Esophagus squamous epithelium (tissue), 5 donors: ENCODE results near the gene NMNAT3. TPM values are rescaled to one million over a fixed set of nuclear protein-coding genes. Genes with fewer than 3 reads are reported as not detected.
"Not testable (repeated sequence)": the region's sequence is repeated elsewhere in the genome, so short reads cannot be mapped to it uniquely, and the experiment has no call there.

Source experiments
- DNase-seq: peaks from one replicate; lab custom pipeline; 2025; lab: John Stamatoyannopoulos, UW
- H3K27ac ChIP-seq, 4 donors: fragments of 200-600 bp; sonication (generic); one replicate each; pipeline ENCODE4 v1.5.1; 2016 to 2019; ENCODE audit warnings: mild to moderate bottlenecking in 1 of 4
- H3K27me3 ChIP-seq, 4 donors: fragments of 200-600 bp; sonication (generic); 1 replicate in 3 of 4; 2 replicates in 1 of 4; pipeline versions ENCODE4 v1.5.1 to v1.6.0; 2017 to 2021; ENCODE audit warnings: antibody characterized with exemption in 1 of 4
- H3K36me3 ChIP-seq, 3 donors: fragments of 200-600 bp; sonication (generic); one replicate each; pipeline ENCODE4 v1.5.1; 2016 to 2019
- H3K4me1 ChIP-seq, 3 donors: fragments of 200-600 bp; sonication (generic); one replicate each; pipeline ENCODE4 v1.5.1; 2017 to 2019
- H3K4me3 ChIP-seq, 4 donors: fragments of 200-600 bp; sonication (generic); 1 replicate in 3 of 4; 2 replicates in 1 of 4; pipeline ENCODE4 v1.5.1; 2016 to 2019; ENCODE audit warnings: mild to moderate bottlenecking in 2 of 4, moderate library complexity in 1 of 4
- H3K9me3 ChIP-seq, 3 donors: fragments of 200-600 bp; sonication (generic); one replicate each; pipeline ENCODE4 v1.5.1; 2016 to 2019
- CTCF ChIP-seq, 6 experiments: fragments of 450-650 bp in 4 of 6; fragments of 200-600 bp in 2 of 6; sonication (generic) in 2 of 6; IDR thresholded peaks; one replicate each; pipeline ENCODE4 v1.5.1; 2016 to 2019; ENCODE audit warnings: antibody characterized with exemption in 6 of 6, mild to moderate bottlenecking in 4 of 6, moderate library complexity in 4 of 6
- POLR2A ChIP-seq, 4 donors: fragments of 450-650 bp; IDR thresholded peaks; one replicate each; pipeline ENCODE4 v1.6.1; 2017; ENCODE audit warnings: antibody characterized with exemption in 4 of 4, mild to moderate bottlenecking in 4 of 4, moderate library complexity in 3 of 4
- WGBS, 2 donors: methylation state at CpG; one replicate each; pipeline ENCODE4 v1.1.5; 2018; 5-methylcytosine and 5-hydroxymethylcytosine counted together
- intact Hi-C: fragments of 100-400 bp; cut with DNase I; formaldehyde crosslinking; loops from one replicate; pipeline ENCODE4 v1.15.0; 2022
- total RNA-seq, 4 donors: library from RNA; depleted of rRNA; stranded (reverse); fragments of >200 nt; gene quantifications; one replicate each; pipeline ENCODE4 v1.1.0, GENCODE V29; 2016
- donor health status: DM: yes; HTN: yes; CAD: no.

NMNAT3 gene
- total RNA-seq, 4 donors from 2014 or later, result 7.6 to 11.6 (median 9.4) TPM

DNA sequence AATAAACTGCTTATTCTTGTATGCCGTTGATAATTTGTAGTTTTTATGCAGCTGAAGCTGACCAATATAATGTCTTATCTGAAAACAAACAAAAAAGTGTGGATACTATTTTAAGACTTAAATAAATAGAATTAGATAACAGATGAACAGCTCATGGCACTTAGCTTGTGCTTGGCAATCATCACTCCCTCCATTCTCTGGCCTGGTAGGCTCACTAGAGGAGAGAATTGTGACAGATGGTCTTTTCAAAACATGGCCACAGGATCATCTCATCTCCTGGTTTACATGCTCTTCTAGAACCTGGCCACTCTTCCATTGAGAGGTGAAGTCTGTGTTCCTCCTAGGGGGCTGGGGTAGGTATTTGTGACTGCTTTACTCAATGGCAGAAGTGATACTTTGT, 79.8 kb downstream of the NMNAT3 start:
- peaks cover 4 to 19% (median 4%) of the 10 kb centered on the region in 3 donors for H3K4me1 ChIP-seq
- TF ChIP-seq POLR2A (IDR thresholded peaks at IDR 0.05), result no peak
- TF ChIP-seq CTCF (IDR thresholded peaks at IDR 0.05), result no peak
- H3K27me3 ChIP-seq, result no peaks in the 10 kb centered on the region
- H3K9me3 ChIP-seq, result no peaks in the 10 kb centered on the region
- no peak overlapping the region for H3K27ac ChIP-seq
- no peak for DNase-seq
- H3K36me3 ChIP-seq, result no peaks in the 10 kb centered on the region
- intact Hi-C loops, result no loop called here
- WGBS, 2 donors, result 40 to 50% methylated on average over 1 of the region's 1 CpG
- H3K4me3 ChIP-seq, result no peak overlapping the region

- H3K27me3 ChIP-seq, H3K4me3 ChIP-seq, H3K36me3 ChIP-seq, H3K9me3 ChIP-seq, H3K27ac ChIP-seq, H3K4me1 ChIP-seq, intact Hi-C loops, DNase-seq: not testable (repeated sequence)
- WGBS, 2 donors, result 80% methylated on average over 5 of the region's 22 CpGs; no CpG with 5 or more reads in 1 of the 2 donors
Observed at GRCh38 chr3:139591186-139591585, 86.6 kb downstream of the NMNAT3 start.

GRCh38 chr3:139588450-139588849, 89.3 kb downstream of the NMNAT3 start:
- no peaks in the 10 kb centered on the region for H3K36me3 ChIP-seq
- 78 to 81% methylated on average over 4 of the region's 4 CpGs for WGBS, 2 donors
- no peaks in the 10 kb centered on the region for H3K27me3 ChIP-seq
- no peak for DNase-seq
- H3K4me1 ChIP-seq, result peaks cover 0 to 16% (median 0%) of the 10 kb centered on the region in 3 donors
- intact Hi-C loops, result no loop called here
- no peaks in the 10 kb centered on the region for H3K9me3 ChIP-seq
- H3K27ac ChIP-seq, result no peak overlapping the region
- no peak for TF ChIP-seq POLR2A (IDR thresholded peaks at IDR 0.05)
- peak in 3 of 6 experiments; percentile 3 to 52 (median 15) for TF ChIP-seq CTCF (IDR thresholded peaks at IDR 0.05)
- H3K4me3 ChIP-seq, result no peak overlapping the region

DNA sequence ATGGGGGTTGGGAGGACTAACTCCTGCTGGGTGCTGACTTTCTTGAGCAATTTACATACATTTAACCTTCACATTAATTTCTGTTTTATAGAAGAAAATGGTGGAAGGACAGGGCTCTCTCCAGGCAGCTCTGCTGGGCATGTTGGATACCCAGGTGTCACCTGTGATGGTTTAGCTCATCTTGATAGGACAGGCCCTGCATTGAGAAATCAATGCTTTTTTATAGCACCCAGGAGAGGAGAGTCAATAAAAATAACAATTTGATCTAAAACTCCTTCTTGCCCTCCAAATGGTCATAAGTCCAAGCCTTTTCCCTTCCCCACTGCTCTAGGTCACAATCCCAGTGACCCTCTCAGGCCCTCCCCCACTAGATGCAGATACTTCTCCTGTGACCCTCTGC, 90.0 kb downstream of the NMNAT3 start:
- no peak for DNase-seq
- H3K4me3 ChIP-seq, result no peak overlapping the region
- TF ChIP-seq CTCF (IDR thresholded peaks at IDR 0.05) (no peak), POLR2A (IDR thresholded peaks at IDR 0.05) (no peak)
- H3K27me3 ChIP-seq, result no peaks in the 10 kb centered on the region
- H3K4me1 ChIP-seq, result peaks cover 0 to 16% (median 0%) of the 10 kb centered on the region in 3 donors
- intact Hi-C loops, result no loop called here
- no peak overlapping the region for H3K27ac ChIP-seq
- H3K36me3 ChIP-seq, result no peaks in the 10 kb centered on the region
- no peaks in the 10 kb centered on the region for H3K9me3 ChIP-seq

DNA sequence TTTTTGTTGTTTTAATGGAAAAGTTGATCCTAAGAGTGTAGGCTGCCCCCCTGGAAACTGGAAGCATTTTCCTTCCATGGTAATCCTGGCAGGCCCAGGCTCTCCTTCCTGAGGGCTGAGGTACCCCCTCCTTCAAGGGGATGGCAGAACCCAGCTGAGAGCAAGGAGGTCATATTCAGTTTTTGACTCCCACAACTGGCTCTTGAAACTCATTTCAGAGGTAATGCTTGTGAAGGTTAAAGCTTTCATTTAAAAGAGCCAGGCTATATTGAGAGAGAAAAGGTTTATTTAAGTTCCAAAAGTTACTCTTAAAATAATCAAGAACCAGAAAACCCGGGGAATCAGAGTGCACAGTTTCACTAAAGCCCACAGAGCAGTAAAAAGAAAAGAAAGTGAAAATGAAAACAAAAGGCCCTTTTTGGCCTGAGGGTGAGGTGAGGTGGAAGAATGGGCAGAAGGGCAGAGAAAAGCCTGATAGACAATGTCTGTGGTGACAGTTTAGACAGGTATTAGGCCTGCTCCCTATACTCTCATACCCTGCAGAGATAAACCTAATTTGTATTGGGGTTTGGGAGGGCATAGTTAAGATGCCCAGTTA, 91.3 kb downstream of the NMNAT3 start:
- 45 to 47% methylated on average over 1 of the region's 1 CpG for WGBS, 2 donors
- TF ChIP-seq CTCF (IDR thresholded peaks at IDR 0.05), result no peak
- TF ChIP-seq POLR2A (IDR thresholded peaks at IDR 0.05), result no peak
- intact Hi-C loops, result no loop called here
- H3K9me3 ChIP-seq, result no peaks in the 10 kb centered on the region
- H3K4me1 ChIP-seq, result peaks cover 0 to 16% (median 0%) of the 10 kb centered on the region in 3 donors
- no peaks in the 10 kb centered on the region for H3K27me3 ChIP-seq
- H3K4me3 ChIP-seq, result no peak overlapping the region
- H3K27ac ChIP-seq, result no peak overlapping the region
- H3K36me3 ChIP-seq, result no peaks in the 10 kb centered on the region
- DNase-seq, result no peak

GRCh38 chr3:139585820-139586219, 92.0 kb downstream of the NMNAT3 start:
- no peaks in the 10 kb centered on the region for H3K27me3 ChIP-seq
- no peaks in the 10 kb centered on the region for H3K9me3 ChIP-seq
- H3K27ac ChIP-seq, result no peak overlapping the region
- H3K36me3 ChIP-seq, result no peaks in the 10 kb centered on the region
- intact Hi-C loops, result no loop called here
- TF ChIP-seq CTCF (IDR thresholded peaks at IDR 0.05) (no peak), POLR2A (IDR thresholded peaks at IDR 0.05) (no peak)
- H3K4me3 ChIP-seq, result no peak overlapping the region
- peaks cover 0 to 16% (median 0%) of the 10 kb centered on the region in 3 donors for H3K4me1 ChIP-seq
- WGBS, 2 donors, result 34 to 47% methylated on average over 4 of the region's 4 CpGs
- DNase-seq, result no peak

- H3K27me3 ChIP-seq, H3K9me3 ChIP-seq, intact Hi-C loops, H3K27ac ChIP-seq, DNase-seq, H3K4me3 ChIP-seq, H3K36me3 ChIP-seq: not testable (repeated sequence)
- 95 to 96% methylated on average over 12 of the region's 12 CpGs for whole genome bisulfite sequencing, 2 donors
- peaks cover 0 to 16% (median 0%) of the 10 kb centered on the region in 3 donors for H3K4me1 ChIP-seq
Observed at GRCh38 chr3:139583651-139584050, 94.1 kb downstream of the NMNAT3 start.
